Measurements from ENCODE around the gene CXCR1.

DNA sequence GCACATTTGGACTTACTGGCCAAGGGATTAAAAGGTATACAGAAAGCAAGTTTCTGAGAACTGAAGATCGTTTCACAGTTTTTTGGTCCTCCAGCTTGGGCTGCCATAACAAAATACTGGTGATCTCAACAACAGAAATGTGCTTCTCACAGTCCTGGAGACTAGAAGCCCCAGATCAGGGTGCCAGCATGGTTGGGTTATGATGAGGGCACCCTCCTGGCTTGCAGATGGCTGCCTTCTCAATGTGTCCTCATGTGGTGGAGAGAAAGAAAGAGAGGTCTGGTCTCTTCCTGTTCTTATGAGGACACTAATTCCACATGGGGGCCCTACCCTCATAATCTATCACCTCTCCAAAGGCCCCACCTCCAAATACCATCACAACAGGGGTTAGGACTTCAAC is 20.1 kb upstream of the CXCR1 start:
- no peak for TF ChIP-seq CTCF (conservative IDR thresholded peaks at IDR 0.05)
- TF ChIP-seq ZFX (IDR thresholded peaks at IDR 0.05): no peak

All from C4-2B (cell line).